Measurements from ENCODE around the gene TEX35.
A peak's percentile ranks its signal among the peaks of the same experiment; 100 is the strongest.
"Not testable (repeated sequence)": the region's sequence is repeated elsewhere in the genome, so short reads cannot be mapped to it uniquely, and the experiment has no call there.

Gene TEX35

GRCh38 chr1:178495741-178496409 is 17.0 kb upstream of the TEX35 start:
- no peak for DNase-seq

GRCh38 chr1:178496410-178497135 is 16.3 kb upstream of the TEX35 start, which contains the start of gene CLEC20A:
Gene CLEC20A, minus strand, starts transcription at chr1:178496964. Its CDS starts 25 bp downstream, at chr1:178496939.
- no peak for DNase-seq

GRCh38 chr1:178497903-178498478 is 14.9 kb upstream of the TEX35 start:
- DNase-seq: no peak

- DNase-seq: no peak
These were observed 13.8 kb upstream of the TEX35 start for GRCh38 chr1:178498896-178499675.

GRCh38 chr1:178500091-178500770 is 12.7 kb upstream of the TEX35 start:
- DNase-seq: no peak

- DNase-seq: no peak
These were observed 11.9 kb upstream of the TEX35 start for GRCh38 chr1:178500936-178501554.

- peak; percentile 32 for DNase-seq
These were observed 11.1 kb upstream of the TEX35 start for GRCh38 chr1:178501705-178502329.

GRCh38 chr1:178502330-178502714 is 10.6 kb upstream of the TEX35 start:
- DNase-seq: no peak

GRCh38 chr1:178502856-178503255 is 10.1 kb upstream of the TEX35 start:
- DNase-seq: no peak

- not testable (repeated sequence) for DNase-seq
These were observed 9.6 kb upstream of the TEX35 start for GRCh38 chr1:178503316-178503715.

GRCh38 chr1:178503849-178504248 is 9.1 kb upstream of the TEX35 start:
- DNase-seq: no peak

GRCh38 chr1:178504286-178504685 is 8.6 kb upstream of the TEX35 start:
- DNase-seq: no peak

- no peak for DNase-seq
These were observed 6.7 kb upstream of the TEX35 start for GRCh38 chr1:178506177-178506576.

GRCh38 chr1:178506669-178507068 is 6.2 kb upstream of the TEX35 start:
- no peak for DNase-seq

- no peak for DNase-seq
These were observed 3.4 kb upstream of the TEX35 start for GRCh38 chr1:178509414-178510007.

- no peak for DNase-seq
These were observed 2.8 kb upstream of the TEX35 start for GRCh38 chr1:178510155-178510554.

- no peak for DNase-seq
These were observed 522 bp downstream of the TEX35 start for GRCh38 chr1:178513278-178513983.

- DNase-seq: no peak
These were observed 3.2 kb downstream of the TEX35 start for GRCh38 chr1:178516110-178516509.

GRCh38 chr1:178518894-178519293 is 6.0 kb downstream of the TEX35 start:
- DNase-seq: no peak

GRCh38 chr1:178520803-178521202 is 7.9 kb downstream of the TEX35 start:
- DNase-seq: no peak

GRCh38 chr1:178521241-178521640 is 8.3 kb downstream of the TEX35 start:
- DNase-seq: no peak

Data from activated naive CD4-positive, alpha-beta T cell treated with Interleukin-2 at 50 U/mL for 16 hours (primary cell).